ENCODE measurements around the gene PGAM2. TPM values are rescaled to one million over a fixed set of nuclear protein-coding genes. Genes with fewer than 3 reads are reported as not detected.
A peak's percentile ranks its signal among the peaks of the same experiment; 100 is the strongest.

PGAM2 gene
- polyA plus RNA-seq, 3 donors = 0.13 TPM; not detected in 2

DNA sequence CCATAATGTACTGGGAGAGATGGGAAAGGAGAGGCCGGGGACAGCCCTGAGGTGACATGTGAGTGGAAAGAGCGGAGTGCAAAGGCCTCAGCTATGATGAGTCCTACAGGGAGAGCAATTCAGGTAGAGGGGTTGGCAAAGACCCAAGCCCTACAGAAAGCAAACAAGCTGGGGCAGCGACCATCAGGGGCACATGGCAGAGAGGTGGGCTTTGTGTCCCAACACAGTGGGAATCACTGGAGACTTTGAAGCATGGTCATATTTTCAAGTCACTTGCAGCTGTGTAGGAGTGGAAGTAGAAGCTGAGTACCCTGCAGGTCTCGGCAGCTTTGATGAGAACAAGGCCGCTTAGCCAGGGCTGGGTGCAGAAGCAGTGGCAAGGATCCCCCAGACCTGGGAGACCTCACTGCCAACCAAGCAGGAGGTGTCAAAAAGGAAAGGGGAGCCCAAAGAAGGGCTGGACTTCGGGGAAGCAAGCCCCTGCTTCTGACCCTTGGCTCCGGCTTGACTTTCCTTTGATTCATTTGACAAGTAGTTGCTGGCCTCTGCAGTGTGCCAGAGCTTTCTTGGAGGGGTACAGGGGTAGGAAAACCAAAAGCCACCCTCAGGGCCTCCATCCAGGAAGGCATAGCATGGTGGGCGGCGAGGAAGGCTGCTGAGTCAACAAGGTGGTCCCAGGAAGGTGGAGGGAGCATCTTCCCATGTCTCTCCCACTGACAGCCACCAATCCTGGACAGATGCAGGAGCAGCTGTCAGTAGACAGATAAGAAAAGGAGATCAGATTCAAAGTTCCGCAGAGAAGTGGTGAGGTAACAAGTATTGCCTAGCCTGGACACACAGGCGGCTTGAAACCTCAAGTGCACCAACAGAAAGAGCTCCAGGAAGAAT, 1.9 kb upstream of the PGAM2 start:
- Histone ChIP-seq H3K4me1 (ENCODE audit: control insufficient read depth in 1 of 2, insufficient read depth in 2 of 2, low read length in 2 of 2) (no peaks in the 10 kb centered on the region), H4K20me1 (ENCODE audit: insufficient read depth, low read length) (peaks cover 54% of the 10 kb centered on the region), H3K79me2 (ENCODE audit: insufficient read depth, low read length) (no peaks in the 10 kb centered on the region), H3K27ac (ENCODE audit: low read depth in 1 of 2, low read length in 2 of 2) (no peak overlapping the region), H3K4me3 (replicated peaks in 1 of 3; ENCODE audit: low read depth in 2 of 3, low read length in 3 of 3) (no peak overlapping the region), H2AFZ (ENCODE audit: insufficient read depth, low read depth, low read length, poor library complexity, severe bottlenecking) (no peak overlapping the region), H3K36me3 (replicated peaks in 1 of 2; ENCODE audit: control insufficient read depth in 1 of 2, insufficient read depth in 2 of 2, low read length in 2 of 2) (peaks cover 2 to 3% of the 10 kb centered on the region in 2 donors), H3K27me3 (ENCODE audit: control insufficient read depth in 2 of 2, insufficient read depth in 2 of 2, low read length in 2 of 2) (no peaks in the 10 kb centered on the region), H3K9ac (ENCODE audit: insufficient read depth, low read length, poor library complexity, severe bottlenecking) (no peak overlapping the region), H3K4me2 (replicated peaks; ENCODE audit: extremely low read depth, low read length, poor library complexity, severe bottlenecking) (no peak overlapping the region), H3K9me3 (replicated peaks in 1 of 2; ENCODE audit: control insufficient read depth in 1 of 2, insufficient read depth in 1 of 2, low read length in 2 of 2) (no peaks in the 10 kb centered on the region)
- H3K27ac Mint-ChIP-seq = peak overlapping the region in 2 of 7 donors; percentile 7 to 8
- H3K4me1 Mint-ChIP-seq = peaks cover 26% of the 10 kb centered on the region
- peaks cover 3 to 7% of the 10 kb centered on the region in 2 donors for H3K36me3 Mint-ChIP-seq
- DNase-seq = no peak
- H3K9me3 Mint-ChIP-seq = peaks cover 0 to 3% (median 0%) of the 10 kb centered on the region in 7 donors
- WGBS (ENCODE audit: insufficient coverage) = 96% methylated on average over 8 of the region's 11 CpGs
- TF ChIP-seq, protein P1, sequence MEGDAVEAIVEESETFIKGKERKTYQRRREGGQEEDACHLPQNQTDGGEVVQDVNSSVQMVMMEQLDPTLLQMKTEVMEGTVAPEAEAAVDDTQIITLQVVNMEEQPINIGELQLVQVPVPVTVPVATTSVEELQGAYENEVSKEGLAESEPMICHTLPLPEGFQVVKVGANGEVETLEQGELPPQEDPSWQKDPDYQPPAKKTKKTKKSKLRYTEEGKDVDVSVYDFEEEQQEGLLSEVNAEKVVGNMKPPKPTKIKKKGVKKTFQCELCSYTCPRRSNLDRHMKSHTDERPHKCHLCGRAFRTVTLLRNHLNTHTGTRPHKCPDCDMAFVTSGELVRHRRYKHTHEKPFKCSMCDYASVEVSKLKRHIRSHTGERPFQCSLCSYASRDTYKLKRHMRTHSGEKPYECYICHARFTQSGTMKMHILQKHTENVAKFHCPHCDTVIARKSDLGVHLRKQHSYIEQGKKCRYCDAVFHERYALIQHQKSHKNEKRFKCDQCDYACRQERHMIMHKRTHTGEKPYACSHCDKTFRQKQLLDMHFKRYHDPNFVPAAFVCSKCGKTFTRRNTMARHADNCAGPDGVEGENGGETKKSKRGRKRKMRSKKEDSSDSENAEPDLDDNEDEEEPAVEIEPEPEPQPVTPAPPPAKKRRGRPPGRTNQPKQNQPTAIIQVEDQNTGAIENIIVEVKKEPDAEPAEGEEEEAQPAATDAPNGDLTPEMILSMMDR (IDR thresholded peaks at IDR 0.05) = no peak
- intact Hi-C loops (cut with micrococcal nuclease) = no loop called here
- no peak overlapping the region for H3K4me3 Mint-ChIP-seq
- peaks cover 0 to 24% (median 4%) of the 10 kb centered on the region in 3 donors for H3K27me3 Mint-ChIP-seq (ENCODE audit: low read depth in 3 of 3)

DNA sequence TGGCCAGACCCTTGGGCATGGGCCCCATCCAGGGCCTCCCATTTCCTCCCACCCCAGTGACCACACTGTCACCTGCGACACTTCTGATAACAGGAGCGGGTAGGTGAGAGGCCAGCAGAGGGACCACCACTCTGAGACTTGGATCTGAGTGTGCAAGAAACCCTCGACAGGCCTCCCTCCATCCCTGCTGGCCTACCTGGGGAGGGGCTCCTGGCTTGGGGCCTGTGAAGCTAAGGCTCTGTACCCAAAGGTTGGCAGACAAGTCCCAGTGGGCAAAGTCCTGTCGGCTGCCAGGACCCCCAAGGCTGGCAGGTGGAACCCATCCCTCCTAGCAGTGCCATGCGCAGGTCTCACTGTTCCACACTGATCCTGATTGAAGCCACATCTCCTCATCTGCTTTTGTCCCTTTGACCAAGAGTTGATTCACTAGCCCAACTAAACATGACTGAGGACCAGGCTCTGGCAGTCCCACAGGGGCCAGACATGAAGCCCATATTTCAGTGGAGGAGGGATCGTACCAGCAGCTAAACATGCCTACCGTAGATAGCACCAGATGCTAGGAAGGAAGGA, 1.2 kb upstream of the PGAM2 start:
- H3K27me3 ChIP-seq (ENCODE audit: control insufficient read depth in 2 of 2, insufficient read depth in 2 of 2, low read length in 2 of 2) = no peaks in the 10 kb centered on the region
- H3K36me3 ChIP-seq (replicated peaks in 1 of 2; ENCODE audit: control insufficient read depth in 1 of 2, insufficient read depth in 2 of 2, low read length in 2 of 2) = peaks cover 9 to 10% of the 10 kb centered on the region in 2 donors
- H3K4me2 ChIP-seq (replicated peaks; ENCODE audit: extremely low read depth, low read length, poor library complexity, severe bottlenecking) = no peak overlapping the region
- intact Hi-C loops (cut with micrococcal nuclease) = no loop called here
- peaks cover 0 to 3% (median 0%) of the 10 kb centered on the region in 7 donors for H3K9me3 Mint-ChIP-seq
- H3K4me3 ChIP-seq (replicated peaks in 1 of 3; ENCODE audit: low read depth in 2 of 3, low read length in 3 of 3) = no peak overlapping the region
- H3K79me2 ChIP-seq (ENCODE audit: insufficient read depth, low read length) = no peaks in the 10 kb centered on the region
- TF ChIP-seq, protein P1 (IDR thresholded peaks at IDR 0.05) = no peak
- no peaks in the 10 kb centered on the region for H3K9me3 ChIP-seq (replicated peaks in 1 of 2; ENCODE audit: control insufficient read depth in 1 of 2, insufficient read depth in 1 of 2, low read length in 2 of 2)
- H3K4me3 Mint-ChIP-seq = no peak overlapping the region
- H3K4me1 ChIP-seq (ENCODE audit: control insufficient read depth in 1 of 2, insufficient read depth in 2 of 2, low read length in 2 of 2) = no peaks in the 10 kb centered on the region
- H3K27ac Mint-ChIP-seq = peak overlapping the region in 3 of 7 donors; percentile 19 to 51 (median 41)
- no peak for DNase-seq
- peaks cover 6 to 7% of the 10 kb centered on the region in 2 donors for H3K36me3 Mint-ChIP-seq
- H3K27me3 Mint-ChIP-seq (ENCODE audit: low read depth in 3 of 3) = peaks cover 0 to 24% (median 4%) of the 10 kb centered on the region in 3 donors
- no peak overlapping the region for H3K27ac ChIP-seq (ENCODE audit: low read depth in 1 of 2, low read length in 2 of 2)
- 78% methylated on average over 7 of the region's 7 CpGs for WGBS (ENCODE audit: insufficient coverage)
- H3K4me1 Mint-ChIP-seq = peaks cover 18% of the 10 kb centered on the region
- no peak overlapping the region for H3K9ac ChIP-seq (ENCODE audit: insufficient read depth, low read length, poor library complexity, severe bottlenecking)
- no peak overlapping the region for H2AFZ ChIP-seq (ENCODE audit: insufficient read depth, low read depth, low read length, poor library complexity, severe bottlenecking)
- peaks cover 61% of the 10 kb centered on the region for H4K20me1 ChIP-seq (ENCODE audit: insufficient read depth, low read length)
